Right atrium auricular region (tissue), 2 donors: ENCODE data around the gene MINPP1. TPM values are rescaled to one million over a fixed set of nuclear protein-coding genes. Genes with fewer than 3 reads are reported as not detected.
A peak's percentile ranks its signal among the peaks of the same experiment; 100 is the strongest.

Experiments
- DNase-seq: peaks from one replicate; pipeline ENCODE4 v3.0.0-alpha.2; 2019; ENCODE audit warnings: low spot score
- H3K27ac ChIP-seq, 2 donors: fragments of 200-600 bp; sonication (generic); 1 replicate in 1 of 2; 2 replicates in 1 of 2; pipeline ENCODE4 v1.5.1; 2016 to 2019
- H3K27me3 ChIP-seq, 2 donors: fragments of 200-600 bp; sonication (generic); one replicate each; pipeline versions ENCODE4 v1.5.1 to v1.6.0; 2017 to 2019
- H3K36me3 ChIP-seq: fragments of 200-600 bp; sonication (generic); one replicate; pipeline ENCODE4 v1.5.1; 2016
- H3K4me1 ChIP-seq, 2 donors: fragments of 200-600 bp; sonication (generic); one replicate each; pipeline versions ENCODE4 v1.5.1 to v1.6.0; 2017 to 2019
- H3K4me3 ChIP-seq, 2 donors: fragments of 200-600 bp; sonication (generic); 1 replicate in 1 of 2; 2 replicates in 1 of 2; pipeline ENCODE4 v1.5.1; 2017 to 2019; ENCODE audit warnings: mild to moderate bottlenecking in 1 of 2, moderate library complexity in 1 of 2
- H3K9me3 ChIP-seq, 2 donors: fragments of 200-600 bp; sonication (generic); one replicate each; pipeline ENCODE4 v1.5.1; 2019
- CTCF ChIP-seq, 2 donors: fragments of 200-600 bp; sonication (generic); IDR thresholded peaks; one replicate each; pipeline ENCODE4 v1.5.1; 2019; ENCODE audit warnings: antibody characterized with exemption in 2 of 2
- total RNA-seq, 2 donors: library from RNA; depleted of rRNA; stranded (reverse); fragments of >200 nt; gene quantifications; one replicate each; pipeline ENCODE4 v1.1.0, GENCODE V29; 2016

MINPP1 gene
- total RNA-seq, 2 donors from 2014 or later = 9.9 to 10.6 TPM

DNA sequence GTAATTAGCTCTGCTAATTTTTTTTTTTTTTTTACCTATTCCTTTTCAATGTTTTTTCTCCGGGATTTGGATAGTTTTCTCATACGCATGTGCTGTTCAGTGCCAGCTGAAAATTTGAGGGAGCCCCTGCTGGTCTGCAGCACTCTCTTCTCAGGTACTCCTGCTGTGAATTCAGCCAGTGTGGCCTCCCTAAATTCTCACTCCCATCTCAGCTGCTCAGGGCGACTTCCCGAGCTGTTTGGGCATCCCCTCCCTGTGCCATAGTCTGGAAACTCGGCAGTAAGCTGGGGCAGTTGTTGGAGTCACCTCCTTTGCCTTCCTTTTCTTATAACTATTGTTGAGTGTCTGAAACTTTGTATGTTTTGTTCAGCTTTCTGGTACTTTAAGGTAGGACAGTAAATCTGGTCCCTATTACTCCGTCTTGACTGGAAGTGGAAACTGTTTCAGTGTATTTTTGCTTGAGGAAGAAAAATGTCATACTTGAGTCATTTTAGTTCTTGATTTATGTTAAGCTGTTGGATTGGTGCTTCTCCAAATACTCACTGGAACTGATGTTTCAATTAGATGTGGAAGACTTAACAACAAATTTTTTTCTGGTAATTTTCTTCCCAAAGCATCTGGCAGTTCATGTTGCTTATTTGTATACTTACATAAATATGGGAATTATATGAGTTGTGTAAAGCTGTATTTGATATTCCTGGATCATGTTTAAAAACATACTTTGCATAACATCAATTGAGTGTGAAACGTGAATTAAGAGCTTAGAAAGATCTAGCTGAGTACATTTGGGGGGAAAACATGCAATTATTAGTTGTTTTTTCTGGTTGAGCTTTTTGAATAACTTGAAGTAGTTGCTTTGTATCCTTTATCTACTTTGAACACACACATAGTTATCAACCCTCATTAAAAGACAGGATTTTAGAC is 33.7 kb downstream of the MINPP1 start:
- TF ChIP-seq CTCF (IDR thresholded peaks at IDR 0.05) = no peak
- Histone ChIP-seq H3K4me1 (no peaks in the 10 kb centered on the region), H3K36me3 (peaks cover 9% of the 10 kb centered on the region), H3K27ac (no peak overlapping the region), H3K27me3 (no peaks in the 10 kb centered on the region), H3K9me3 (peaks cover 0 to 5% of the 10 kb centered on the region in 2 donors), H3K4me3 (no peak overlapping the region)
- no peak for DNase-seq

GRCh38 chr10:87541114-87541513 is 36.4 kb downstream of the MINPP1 start:
- Histone ChIP-seq H3K9me3 (peaks cover 0 to 6% of the 10 kb centered on the region in 2 donors), H3K36me3 (peaks cover 10% of the 10 kb centered on the region), H3K27ac (no peak overlapping the region), H3K4me1 (peaks cover 0 to 9% of the 10 kb centered on the region in 2 donors), H3K27me3 (no peaks in the 10 kb centered on the region), H3K4me3 (no peak overlapping the region)
- TF ChIP-seq CTCF (IDR thresholded peaks at IDR 0.05) = no peak
- no peak for DNase-seq

GRCh38 chr10:87544721-87545120 is 40.0 kb downstream of the MINPP1 start:
- peaks cover 15% of the 10 kb centered on the region for H3K36me3 ChIP-seq
- peaks cover 0 to 23% of the 10 kb centered on the region in 2 donors for H3K4me1 ChIP-seq
- H3K27ac ChIP-seq = no peak overlapping the region
- DNase-seq = no peak
- H3K4me3 ChIP-seq = no peak overlapping the region
- TF ChIP-seq CTCF (IDR thresholded peaks at IDR 0.05) = no peak
- H3K9me3 ChIP-seq = peaks cover 0 to 6% of the 10 kb centered on the region in 2 donors
- H3K27me3 ChIP-seq = no peaks in the 10 kb centered on the region

GRCh38 chr10:87545783-87546182 is 41.1 kb downstream of the MINPP1 start:
- peaks cover 0 to 23% of the 10 kb centered on the region in 2 donors for H3K4me1 ChIP-seq
- no peak overlapping the region for H3K4me3 ChIP-seq
- H3K27me3 ChIP-seq = no peaks in the 10 kb centered on the region
- H3K27ac ChIP-seq = no peak overlapping the region
- TF ChIP-seq CTCF (IDR thresholded peaks at IDR 0.05) = no peak
- peaks cover 0 to 6% of the 10 kb centered on the region in 2 donors for H3K9me3 ChIP-seq
- no peak for DNase-seq
- peaks cover 15% of the 10 kb centered on the region for H3K36me3 ChIP-seq

DNA sequence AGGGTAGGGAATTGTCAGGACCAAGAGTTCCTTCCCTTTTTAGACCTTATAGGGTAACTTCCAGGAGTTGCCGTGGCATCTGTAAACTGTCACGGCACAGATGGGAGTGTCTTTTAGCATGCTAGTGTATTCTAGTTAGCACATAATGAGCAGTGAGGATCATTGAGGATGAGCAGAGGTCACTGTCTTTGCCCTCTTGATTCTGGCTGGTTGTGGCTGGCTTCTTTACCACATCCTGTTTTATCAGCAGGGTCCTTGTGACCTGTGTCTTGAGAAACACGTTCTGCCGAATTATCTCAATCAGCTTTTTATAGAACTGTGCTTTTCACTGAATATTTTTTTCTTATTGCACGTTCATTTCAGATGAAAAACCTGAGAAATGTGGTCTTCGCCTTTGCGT is 41.5 kb downstream of the MINPP1 start:
- Histone ChIP-seq H3K4me3 (no peak overlapping the region), H3K36me3 (peaks cover 15% of the 10 kb centered on the region), H3K9me3 (peaks cover 0 to 6% of the 10 kb centered on the region in 2 donors), H3K27ac (peak overlapping the region in 1 of 2 donors; percentile 16), H3K27me3 (no peaks in the 10 kb centered on the region), H3K4me1 (peaks cover 0 to 23% of the 10 kb centered on the region in 2 donors)
- no peak for DNase-seq
- no peak for TF ChIP-seq CTCF (IDR thresholded peaks at IDR 0.05)
